K562 (cell line): ENCODE results near the gene ODC1. TPM values are rescaled to one million over a fixed set of nuclear protein-coding genes. Genes with fewer than 3 reads are reported as not detected.

Source experiments
- ADNP ChIP-seq: fragments of 200-800 bp; sonication (Bioruptor generic); IDR thresholded peaks from 2 replicates; pipeline ENCODE4 v1.6.1; 2016; ENCODE audit warnings: missing genetic modification characterization, missing compliant biosample characterization
- ARID3A ChIP-seq: IDR thresholded peaks from 2 replicates; pipeline ENCODE4 v1.6.1; 2012; ENCODE audit warnings: low read depth, low read length, improper control_type of control experiment, borderline replicate concordance
- BCOR ChIP-seq: fragments of 450-650 bp; IDR thresholded peaks from 2 replicates; pipeline ENCODE4 v1.6.1; 2016
- CCNT2 ChIP-seq: IDR thresholded peaks from 2 replicates; pipeline ENCODE4 v1.6.1; 2011; ENCODE audit warnings: borderline replicate concordance, low read depth, mild to moderate bottlenecking, moderate library complexity, mixed read lengths, low read length; ENCODE audit not compliant: insufficient read length; ENCODE audit errors: extremely low read depth
- CTCFL ChIP-seq: IDR thresholded peaks from 2 replicates; pipeline ENCODE4 v1.6.1; 2011; ENCODE audit warnings: borderline replicate concordance, low read depth, mild to moderate bottlenecking, moderate library complexity, low read length; ENCODE audit not compliant: insufficient read depth, poor library complexity, severe bottlenecking
- GATAD2B ChIP-seq: fragments of 450-650 bp; IDR thresholded peaks from 2 replicates; pipeline ENCODE4 v1.6.1; 2017; ENCODE audit warnings: mild to moderate bottlenecking, borderline replicate concordance
- NR1H2 ChIP-seq: sonication (generic); formaldehyde crosslinking; IDR thresholded peaks from 2 replicates; pipeline ENCODE4 v1.4.0; 2020; ENCODE audit warnings: mild to moderate bottlenecking, missing genetic modification reagents
- NR2F6 ChIP-seq: fragments of 450-650 bp; formaldehyde crosslinking; IDR thresholded peaks from 2 replicates; pipeline ENCODE4 v1.4.0; 2020; ENCODE audit warnings: mild to moderate bottlenecking
- YY1 ChIP-seq, 3 experiments: IDR thresholded peaks; 2 replicates each; pipeline ENCODE4 v1.6.1; 2011; ENCODE audit warnings: low read length in 2 of 3, mild to moderate bottlenecking in 2 of 3, moderate library complexity in 2 of 3, borderline replicate concordance in 1 of 3, control low read depth in 1 of 3, low read depth in 1 of 3; ENCODE audit not compliant: insufficient read depth in 3 of 3, insufficient replicate concordance in 2 of 3, control insufficient read depth in 1 of 3, insufficient read length in 1 of 3; ENCODE audit errors: extremely low read depth in 1 of 3
- ZFP30 ChIP-seq: fragments of 250-450 bp; sonication (Bioruptor Pico); IDR thresholded peaks from 2 replicates; pipeline ENCODE4 v1.8.0; 2022; ENCODE audit warnings: moderate library complexity, mild to moderate bottlenecking, inconsistent platforms, borderline replicate concordance
- ZNF780A ChIP-seq: fragments of 250-450 bp; sonication (Bioruptor Pico); IDR thresholded peaks from 2 replicates; pipeline ENCODE4 v1.5.0; 2021; ENCODE audit warnings: mild to moderate bottlenecking
- polyA plus RNA-seq, 8 experiments: library from polyadenylated mRNA; depleted of rRNA in 4 of 8; stranded (reverse) in 5 of 8; unstranded in 3 of 8; fragments of >200 nt; fragmentation: Nextera tagmentation in 2 of 8; fragmentation: Illumina TruSeq in 1 of 8; extraction: Ambion mirVana in 2 of 8; extraction: Trizol in 1 of 8; gene quantifications; 2 replicates each; pipeline versions ENCODE4 v1.2.1 to v1.2.3, GENCODE V29; 2011 to 2014; ENCODE audit warnings: inconsistent platforms in 1 of 8, missing spikeins in 1 of 8
- total RNA-seq, 7 experiments: library from RNA; depleted of rRNA in 6 of 7; stranded (reverse); fragments of >200 nt in 6 of 7; fragmentation: Illumina TruSeq in 2 of 7; extraction: Trizol in 2 of 7; gene quantifications; 2 replicates each; pipeline versions ENCODE4 v1.2.1 to v1.2.3, GENCODE V29; 2011 to 2021; ENCODE audit warnings: low replicate concordance in 1 of 7
- TF ChIP-seq, protein P1 (sequence below): fragments of 150-350 bp; IDR thresholded peaks from 2 replicates; pipeline ENCODE4 v1.6.1; 2014; ENCODE audit warnings: low read depth, mild to moderate bottlenecking, low read length, borderline replicate concordance
- TF ChIP-seq, protein P2 (sequence below): sonication (generic); formaldehyde crosslinking; IDR thresholded peaks from 2 replicates; pipeline ENCODE4 v1.8.0; 2023; ENCODE audit warnings: mild to moderate bottlenecking, missing genetic modification reagents

ODC1 gene
- total and polyA plus RNA-seq, 9 of the 15 experiments (the other 6 are each of a cell fraction or from before 2014, with no cell fraction given) = 142 to 563 (median 457) TPM

- TF ChIP-seq, protein P1, sequence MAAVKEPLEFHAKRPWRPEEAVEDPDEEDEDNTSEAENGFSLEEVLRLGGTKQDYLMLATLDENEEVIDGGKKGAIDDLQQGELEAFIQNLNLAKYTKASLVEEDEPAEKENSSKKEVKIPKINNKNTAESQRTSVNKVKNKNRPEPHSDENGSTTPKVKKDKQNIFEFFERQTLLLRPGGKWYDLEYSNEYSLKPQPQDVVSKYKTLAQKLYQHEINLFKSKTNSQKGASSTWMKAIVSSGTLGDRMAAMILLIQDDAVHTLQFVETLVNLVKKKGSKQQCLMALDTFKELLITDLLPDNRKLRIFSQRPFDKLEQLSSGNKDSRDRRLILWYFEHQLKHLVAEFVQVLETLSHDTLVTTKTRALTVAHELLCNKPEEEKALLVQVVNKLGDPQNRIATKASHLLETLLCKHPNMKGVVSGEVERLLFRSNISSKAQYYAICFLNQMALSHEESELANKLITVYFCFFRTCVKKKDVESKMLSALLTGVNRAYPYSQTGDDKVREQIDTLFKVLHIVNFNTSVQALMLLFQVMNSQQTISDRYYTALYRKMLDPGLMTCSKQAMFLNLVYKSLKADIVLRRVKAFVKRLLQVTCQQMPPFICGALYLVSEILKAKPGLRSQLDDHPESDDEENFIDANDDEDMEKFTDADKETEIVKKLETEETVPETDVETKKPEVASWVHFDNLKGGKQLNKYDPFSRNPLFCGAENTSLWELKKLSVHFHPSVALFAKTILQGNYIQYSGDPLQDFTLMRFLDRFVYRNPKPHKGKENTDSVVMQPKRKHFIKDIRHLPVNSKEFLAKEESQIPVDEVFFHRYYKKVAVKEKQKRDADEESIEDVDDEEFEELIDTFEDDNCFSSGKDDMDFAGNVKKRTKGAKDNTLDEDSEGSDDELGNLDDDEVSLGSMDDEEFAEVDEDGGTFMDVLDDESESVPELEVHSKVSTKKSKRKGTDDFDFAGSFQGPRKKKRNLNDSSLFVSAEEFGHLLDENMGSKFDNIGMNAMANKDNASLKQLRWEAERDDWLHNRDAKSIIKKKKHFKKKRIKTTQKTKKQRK = no peak
- TF ChIP-seq NR2F6 (no peak), CCNT2 (peak; percentile 77), ARID3A (no peak), CTCFL (no peak), GATAD2B (peak; percentile 63; the same call in 1 of the 2 replicates), ZNF780A (CRISPR knock-in tag) (no peak), ZFP30 (no peak), YY1 (IDR thresholded peaks at IDR 0.05; ENCODE audit: borderline replicate concordance in 1 of 3, control insufficient read depth in 1 of 3, extremely low read depth in 1 of 3, insufficient read depth in 3 of 3, insufficient read length in 1 of 3, insufficient replicate concordance in 2 of 3, low read depth in 1 of 3, low read length in 2 of 3) (peak in 2 of 3 experiments; percentile 43 to 51), NR1H2 (CRISPR knock-in tag) (no peak), BCOR (peak; percentile 72), ADNP (tag) (no peak)
- TF ChIP-seq, protein P2, sequence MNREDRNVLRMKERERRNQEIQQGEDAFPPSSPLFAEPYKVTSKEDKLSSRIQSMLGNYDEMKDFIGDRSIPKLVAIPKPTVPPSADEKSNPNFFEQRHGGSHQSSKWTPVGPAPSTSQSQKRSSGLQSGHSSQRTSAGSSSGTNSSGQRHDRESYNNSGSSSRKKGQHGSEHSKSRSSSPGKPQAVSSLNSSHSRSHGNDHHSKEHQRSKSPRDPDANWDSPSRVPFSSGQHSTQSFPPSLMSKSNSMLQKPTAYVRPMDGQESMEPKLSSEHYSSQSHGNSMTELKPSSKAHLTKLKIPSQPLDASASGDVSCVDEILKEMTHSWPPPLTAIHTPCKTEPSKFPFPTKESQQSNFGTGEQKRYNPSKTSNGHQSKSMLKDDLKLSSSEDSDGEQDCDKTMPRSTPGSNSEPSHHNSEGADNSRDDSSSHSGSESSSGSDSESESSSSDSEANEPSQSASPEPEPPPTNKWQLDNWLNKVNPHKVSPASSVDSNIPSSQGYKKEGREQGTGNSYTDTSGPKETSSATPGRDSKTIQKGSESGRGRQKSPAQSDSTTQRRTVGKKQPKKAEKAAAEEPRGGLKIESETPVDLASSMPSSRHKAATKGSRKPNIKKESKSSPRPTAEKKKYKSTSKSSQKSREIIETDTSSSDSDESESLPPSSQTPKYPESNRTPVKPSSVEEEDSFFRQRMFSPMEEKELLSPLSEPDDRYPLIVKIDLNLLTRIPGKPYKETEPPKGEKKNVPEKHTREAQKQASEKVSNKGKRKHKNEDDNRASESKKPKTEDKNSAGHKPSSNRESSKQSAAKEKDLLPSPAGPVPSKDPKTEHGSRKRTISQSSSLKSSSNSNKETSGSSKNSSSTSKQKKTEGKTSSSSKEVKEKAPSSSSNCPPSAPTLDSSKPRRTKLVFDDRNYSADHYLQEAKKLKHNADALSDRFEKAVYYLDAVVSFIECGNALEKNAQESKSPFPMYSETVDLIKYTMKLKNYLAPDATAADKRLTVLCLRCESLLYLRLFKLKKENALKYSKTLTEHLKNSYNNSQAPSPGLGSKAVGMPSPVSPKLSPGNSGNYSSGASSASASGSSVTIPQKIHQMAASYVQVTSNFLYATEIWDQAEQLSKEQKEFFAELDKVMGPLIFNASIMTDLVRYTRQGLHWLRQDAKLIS (CRISPR knock-in tag) = 0 out of 2 replicates have a peak, but pooled peaks have one; percentile 40
These were observed 13.0 kb downstream of the ODC1 start (continued) for GRCh38 chr2:10434886-10435819.
